NCI-H446 treated with DMSO at 0.1 percent for 48 hours (cell line): Measurements from ENCODE around the gene PTPRN2.
"Not testable (repeated sequence)": the region's sequence is repeated elsewhere in the genome, so short reads cannot be mapped to it uniquely, and the experiment has no call there.

Experiments
- DNase-seq: peaks from one replicate; lab custom pipeline; 2025; lab: John Stamatoyannopoulos, UW

The PTPRN2 gene

DNA sequence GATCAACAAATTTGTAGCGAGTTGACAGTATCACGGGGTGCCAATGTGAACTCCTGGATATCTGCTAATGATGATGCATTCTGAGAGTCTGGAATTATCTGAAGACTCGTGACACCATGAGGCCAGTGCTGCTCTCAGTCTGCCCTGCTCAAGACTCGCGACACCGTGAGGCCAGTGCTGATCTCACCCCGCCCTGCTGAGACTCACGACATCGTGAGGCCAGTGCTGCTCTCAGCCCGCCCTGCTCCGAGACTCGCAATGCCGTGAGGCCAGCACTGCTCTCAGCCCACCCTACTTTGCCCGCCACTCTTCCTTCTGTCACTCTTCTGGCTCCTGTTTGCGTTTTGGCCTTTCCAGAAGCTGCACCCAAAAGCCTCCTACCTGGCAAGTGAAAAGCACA lies 411.8 kb downstream of the PTPRN2 start:
- DNase-seq: no peak

DNA sequence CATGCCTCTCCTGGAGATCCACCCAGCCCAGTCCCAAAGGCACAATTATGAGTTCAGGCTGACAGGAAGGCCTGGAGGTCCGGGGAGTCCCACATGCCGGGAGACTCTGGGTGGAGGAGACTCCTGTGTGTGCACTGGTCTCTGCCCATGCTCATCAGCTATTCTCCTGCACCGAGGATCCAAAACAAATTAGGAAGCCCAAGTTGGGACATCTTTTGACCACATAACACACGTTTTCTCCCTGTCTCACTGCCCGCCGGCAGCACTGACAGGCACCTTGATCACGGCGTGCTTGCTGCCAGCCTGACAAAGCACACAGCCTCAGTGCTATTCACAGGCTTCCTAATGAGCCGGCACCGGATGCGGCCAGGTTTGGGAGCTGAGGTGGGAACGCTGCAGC lies 412.7 kb downstream of the PTPRN2 start:
- DNase-seq: no peak

DNA sequence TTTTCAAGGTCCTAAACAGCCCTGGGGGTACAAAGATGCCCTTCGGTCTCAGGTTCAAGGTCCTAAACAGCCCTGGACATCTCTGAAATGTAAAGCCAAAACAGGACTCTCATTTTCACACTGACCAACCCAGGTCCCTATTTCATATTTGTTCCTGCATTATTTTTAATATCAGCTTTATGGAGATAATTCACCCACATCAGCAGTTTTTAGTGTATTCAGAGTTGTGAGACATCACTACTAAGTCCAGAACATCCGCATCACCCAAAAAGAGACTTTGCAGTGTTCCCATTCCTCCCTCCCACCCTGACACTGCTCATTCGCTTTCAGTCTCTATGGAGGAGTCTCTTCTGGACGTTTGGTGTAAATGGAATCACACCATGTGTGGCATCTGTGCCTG lies 420.2 kb downstream of the PTPRN2 start:
- DNase-seq: no peak

DNA sequence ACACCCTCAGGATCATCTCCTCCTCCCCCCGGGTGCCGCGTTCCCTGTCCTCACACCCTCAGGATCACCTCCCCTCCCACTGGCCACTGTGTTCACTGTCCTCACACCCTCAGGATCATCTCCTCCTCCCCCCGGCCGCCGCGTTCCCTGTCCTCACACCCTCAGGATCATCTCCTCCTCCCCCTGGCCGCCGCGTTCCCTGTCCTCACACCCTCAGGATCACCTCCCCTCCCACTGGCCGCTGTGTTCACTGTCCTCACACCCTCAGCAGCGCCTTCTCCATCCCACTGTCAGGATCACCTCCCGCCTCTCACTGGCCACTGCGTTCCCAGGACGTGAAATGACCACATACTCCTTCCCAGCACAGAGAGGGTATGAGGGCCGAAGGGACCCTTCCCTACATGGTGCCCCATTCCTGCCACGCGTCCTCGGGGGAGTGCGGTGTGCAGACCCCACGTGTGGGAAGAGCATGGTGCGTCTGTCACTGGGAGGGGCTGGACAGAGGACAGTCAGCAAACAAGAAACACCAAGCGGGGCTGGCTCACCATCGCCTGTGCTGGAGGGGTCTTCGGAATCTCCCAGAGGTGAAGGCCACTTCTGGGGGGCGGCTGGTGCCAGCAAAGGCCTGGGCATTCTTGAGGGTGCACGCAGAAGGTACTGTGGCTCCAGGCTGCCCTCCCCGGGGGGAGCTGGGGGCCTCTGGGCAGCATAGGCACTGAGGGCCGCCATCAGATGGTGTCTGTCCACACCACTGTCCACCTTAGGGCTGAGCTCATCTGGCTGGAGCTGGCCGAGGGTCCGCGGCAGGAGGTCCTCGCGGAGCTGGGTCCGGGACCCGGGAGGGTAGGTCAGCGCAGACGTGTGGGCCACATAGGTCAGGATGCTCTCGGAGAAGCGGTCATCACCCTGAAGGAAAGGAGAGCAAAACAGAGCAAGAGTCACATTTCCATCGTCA lies 421.0 kb downstream of the PTPRN2 start:
- DNase-seq: no peak

GRCh38 chr7:158165711-158166110 lies 421.9 kb downstream of the PTPRN2 start:
- no peak for DNase-seq

DNA sequence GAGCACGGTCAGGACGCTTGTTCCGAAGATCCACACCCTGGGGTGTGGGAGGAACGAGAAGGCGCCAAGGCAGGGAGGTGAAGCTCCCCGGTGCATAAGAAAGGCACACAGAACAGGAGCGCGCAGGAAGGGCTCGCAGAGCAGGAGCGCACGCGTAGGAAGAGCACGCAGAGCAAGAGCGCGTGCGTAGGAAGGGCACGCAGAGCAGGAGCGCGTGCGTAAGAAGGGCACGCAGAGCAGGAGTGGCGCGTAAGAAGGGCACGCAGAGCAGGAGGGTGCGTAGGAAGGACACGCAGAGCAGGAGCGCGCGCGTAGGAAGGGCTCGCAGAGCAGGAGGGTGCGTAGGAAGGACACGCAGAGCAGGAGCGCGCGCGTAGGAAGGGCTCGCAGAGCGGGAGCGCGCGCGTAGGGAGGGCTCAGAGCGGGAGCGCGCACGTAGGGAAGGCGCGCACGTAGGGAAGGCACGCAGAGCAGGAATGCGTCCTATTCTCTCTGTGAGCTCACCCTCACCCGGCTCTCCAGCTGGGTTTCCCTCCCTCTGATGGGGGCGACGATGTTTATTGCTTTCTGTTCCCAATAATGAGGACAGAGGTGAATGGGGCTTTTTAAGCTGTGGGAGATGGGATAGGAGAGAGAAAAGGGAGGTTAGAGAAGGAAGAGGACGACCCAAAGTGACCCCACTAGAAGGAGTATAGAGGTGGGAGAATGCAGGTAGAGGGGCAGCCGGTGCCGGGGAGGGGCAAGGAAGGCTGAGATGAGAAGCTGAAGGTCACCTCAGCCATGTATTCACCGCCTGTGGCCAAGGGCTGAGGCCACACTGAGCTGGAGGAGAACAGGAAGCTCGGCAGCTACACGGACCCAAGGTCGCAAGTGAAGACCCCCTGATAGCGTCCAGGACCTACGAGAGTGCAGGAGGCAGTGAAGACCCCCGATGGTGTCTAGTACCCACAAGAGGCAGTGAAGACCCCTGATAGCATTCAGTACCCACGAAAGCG lies 423.2 kb downstream of the PTPRN2 start:
- no peak for DNase-seq

GRCh38 chr7:158161194-158161593 lies 426.4 kb downstream of the PTPRN2 start:
- DNase-seq: no peak

- no peak for DNase-seq
Measured at GRCh38 chr7:158160199-158160598, 427.4 kb downstream of the PTPRN2 start.

GRCh38 chr7:158157460-158157859 lies 430.2 kb downstream of the PTPRN2 start:
- no peak for DNase-seq

DNA sequence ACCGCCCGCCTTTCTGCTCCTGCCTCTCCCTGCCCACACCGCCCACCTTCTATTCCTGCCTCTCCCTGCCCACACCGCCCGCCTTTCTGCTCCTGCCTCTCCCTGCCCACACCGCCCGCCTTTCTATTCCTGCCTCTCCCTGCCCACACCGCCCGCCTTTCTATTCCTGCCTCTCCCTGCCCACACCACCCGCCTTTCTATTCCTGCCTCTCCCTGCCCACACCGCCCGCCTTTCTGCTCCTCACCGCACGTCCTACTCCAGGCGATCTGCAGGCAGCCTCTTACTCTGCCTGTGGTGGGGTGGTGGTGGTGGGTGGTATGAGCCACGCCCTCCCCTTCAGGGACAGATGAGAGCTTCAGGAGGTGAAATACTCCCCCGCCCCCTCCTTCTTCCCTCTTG lies 436.4 kb downstream of the PTPRN2 start:
- DNase-seq: not testable (repeated sequence)

- no peak for DNase-seq
Measured at GRCh38 chr7:158150234-158150633, 437.4 kb downstream of the PTPRN2 start.

DNA sequence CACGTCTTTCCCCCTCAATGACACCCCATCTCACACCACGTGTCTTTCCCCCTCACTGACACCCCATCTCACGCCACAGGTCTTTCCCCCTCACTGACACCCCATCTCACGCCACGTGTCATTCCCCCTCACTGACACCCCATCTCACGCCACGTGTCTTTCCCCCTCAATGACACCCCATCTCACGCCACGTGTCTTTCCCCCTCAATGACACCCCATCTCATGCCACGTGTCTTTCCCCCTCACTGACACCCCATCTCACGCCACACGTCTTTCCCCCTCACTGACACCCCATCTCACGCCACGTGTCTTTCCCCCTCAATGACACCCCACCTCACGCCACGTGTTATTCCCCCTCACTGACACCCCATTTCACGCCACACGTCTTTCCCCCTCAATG lies 440.2 kb downstream of the PTPRN2 start:
- DNase-seq: not testable (repeated sequence)

DNA sequence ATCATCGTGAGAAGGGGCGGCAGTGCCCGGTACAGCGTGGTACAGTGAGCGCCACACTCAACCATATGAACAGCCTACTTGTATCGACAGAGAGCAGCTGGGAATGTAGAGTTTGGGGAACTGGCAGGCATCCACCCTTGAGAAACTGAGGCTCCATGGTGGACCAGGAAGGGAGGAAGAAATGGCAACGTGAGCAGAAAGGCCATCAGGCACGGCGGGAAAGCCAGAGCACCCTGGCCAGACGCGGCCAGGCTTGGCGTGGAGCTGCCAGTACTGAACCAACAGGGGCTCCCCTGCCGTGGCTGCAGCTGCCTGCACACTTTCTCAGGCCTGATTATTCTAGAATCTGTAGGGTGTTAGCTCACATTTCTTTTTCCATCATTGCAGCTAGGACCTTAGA lies 442.3 kb downstream of the PTPRN2 start:
- no peak for DNase-seq

- DNase-seq: no peak
Measured at GRCh38 chr7:158143196-158144120, 444.2 kb downstream of the PTPRN2 start.

DNA sequence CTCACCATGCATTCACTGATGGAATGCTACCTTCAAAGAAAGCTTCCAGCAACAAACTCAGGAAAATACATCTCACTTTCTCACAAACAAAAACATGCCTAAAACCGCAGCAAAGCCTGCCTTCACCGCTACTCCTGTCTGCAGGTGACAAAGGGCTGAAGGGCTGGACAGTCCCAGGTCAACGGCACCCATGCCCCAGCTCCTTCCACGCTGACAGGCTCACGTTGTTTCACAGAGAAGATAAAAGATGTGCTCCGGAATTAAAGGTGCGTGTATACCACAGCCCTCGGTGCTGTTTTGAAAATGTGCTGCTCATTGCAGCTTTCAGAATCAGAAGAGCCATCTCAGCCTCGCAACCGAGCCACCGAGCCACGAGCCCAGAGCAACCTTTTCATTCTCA lies 445.0 kb downstream of the PTPRN2 start:
- no peak for DNase-seq

DNA sequence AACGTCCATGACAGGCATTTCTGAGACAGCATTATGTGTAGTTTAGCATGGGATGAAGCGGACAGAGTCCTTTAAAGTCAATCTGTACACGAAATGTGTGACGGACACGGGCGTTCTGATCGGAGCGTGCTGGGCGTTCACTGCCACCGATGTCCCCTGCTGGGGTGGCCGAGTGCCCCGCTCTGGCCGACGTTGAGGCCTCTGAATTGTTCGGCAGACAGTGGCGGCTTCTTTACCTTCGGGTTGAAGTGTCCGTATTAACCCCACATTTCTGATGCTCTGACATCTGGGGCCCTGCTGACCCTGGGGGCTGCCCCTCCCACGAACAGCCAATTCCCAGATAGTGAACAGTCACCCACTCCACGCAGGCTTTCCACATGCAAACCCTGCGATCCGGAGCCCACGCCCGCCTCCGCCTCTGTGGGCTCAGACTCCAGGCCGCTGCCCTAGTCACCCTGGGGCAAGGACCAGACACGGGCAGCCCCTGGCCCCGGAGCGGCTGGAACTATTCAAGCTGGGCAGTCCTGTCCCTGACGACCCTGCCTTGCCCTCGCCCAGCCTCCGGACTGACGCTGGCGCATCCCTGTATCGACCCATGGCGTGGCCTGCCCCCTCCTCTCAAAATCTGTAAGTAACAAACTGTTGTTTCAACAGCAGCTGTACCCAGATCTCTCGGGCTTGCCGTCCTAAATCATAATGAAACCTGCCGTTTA lies 445.7 kb downstream of the PTPRN2 start:
- no peak for DNase-seq

GRCh38 chr7:158141221-158141582 lies 446.4 kb downstream of the PTPRN2 start:
- DNase-seq: no peak

DNA sequence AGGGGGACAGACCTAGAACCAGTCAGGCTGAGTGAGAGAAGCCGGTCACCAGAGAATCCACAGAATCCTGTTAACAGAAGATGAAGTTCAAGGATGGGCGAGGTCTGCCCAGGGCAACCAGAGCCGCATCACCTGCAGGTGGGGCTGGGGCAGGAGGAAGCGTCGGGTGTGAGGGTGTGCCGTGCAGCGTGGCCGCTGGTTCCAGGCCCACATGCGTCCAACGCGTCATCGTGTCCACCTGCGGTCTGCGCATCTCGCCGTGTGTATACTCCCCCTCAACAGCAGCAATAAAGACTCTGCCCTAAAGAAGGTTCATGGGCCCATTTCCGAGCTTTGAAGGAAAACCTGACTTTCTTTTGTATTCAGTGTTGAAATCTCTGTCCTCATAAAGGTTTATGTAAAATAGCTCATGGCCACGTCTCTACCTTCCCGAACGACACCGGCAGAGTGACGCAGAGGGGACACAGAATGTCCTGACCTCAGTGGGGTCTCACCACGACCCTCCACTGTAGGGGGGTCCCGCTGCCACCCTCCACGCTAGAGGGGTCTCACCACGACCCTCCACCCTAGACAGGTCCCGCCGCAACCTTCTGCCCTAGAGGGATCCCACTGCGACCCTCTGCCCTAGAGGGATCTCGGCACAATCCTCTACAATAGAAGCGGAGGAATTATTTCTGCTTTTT lies 446.9 kb downstream of the PTPRN2 start:
- DNase-seq: no peak

GRCh38 chr7:158139499-158139898 lies 448.1 kb downstream of the PTPRN2 start:
- DNase-seq: no peak

- no peak for DNase-seq
Measured at GRCh38 chr7:158138329-158138597, 449.4 kb downstream of the PTPRN2 start.
